Neural cell (in vitro differentiated cells): ENCODE data around the gene CEP192.

ENCODE experiments used
- CTCF ChIP-seq: fragments of 450-650 bp; IDR thresholded peaks from 2 replicates; pipeline ENCODE4 v1.5.1; 2014; ENCODE audit warnings: antibody characterized with exemption, mild to moderate bottlenecking, moderate library complexity; ENCODE audit not compliant: poor library complexity, severe bottlenecking
- EP300 ChIP-seq: fragments of 450-650 bp; conservative IDR thresholded peaks from 2 replicates; pipeline ENCODE4 v1.6.1; 2014; ENCODE audit warnings: antibody characterized with exemption, mild to moderate bottlenecking, moderate library complexity; ENCODE audit not compliant: poor library complexity, severe bottlenecking
- EZH2 ChIP-seq: fragments of 200-600, 300-800 bp; shearing (Covaris generic), sonication (generic); IDR thresholded peaks from 2 replicates; pipeline ENCODE4 v1.6.1; 2014; ENCODE audit warnings: antibody characterized with exemption, low read length, borderline replicate concordance, mild to moderate bottlenecking; ENCODE audit not compliant: insufficient read depth, poor library complexity, severe bottlenecking
- MXI1 ChIP-seq: fragments of 450-650 bp; conservative IDR thresholded peaks from 2 replicates; pipeline ENCODE4 v1.6.1; 2014; ENCODE audit warnings: antibody characterized with exemption, mild to moderate bottlenecking; ENCODE audit not compliant: poor library complexity, severe bottlenecking
- POLR2AphosphoS5 ChIP-seq: IDR thresholded peaks from 2 replicates; pipeline ENCODE4 v1.6.1; 2012
- RAD21 ChIP-seq: fragments of 450-650 bp; conservative IDR thresholded peaks from 2 replicates; pipeline ENCODE4 v1.6.1; 2014; ENCODE audit warnings: antibody characterized with exemption, mild to moderate bottlenecking, moderate library complexity

DNA sequence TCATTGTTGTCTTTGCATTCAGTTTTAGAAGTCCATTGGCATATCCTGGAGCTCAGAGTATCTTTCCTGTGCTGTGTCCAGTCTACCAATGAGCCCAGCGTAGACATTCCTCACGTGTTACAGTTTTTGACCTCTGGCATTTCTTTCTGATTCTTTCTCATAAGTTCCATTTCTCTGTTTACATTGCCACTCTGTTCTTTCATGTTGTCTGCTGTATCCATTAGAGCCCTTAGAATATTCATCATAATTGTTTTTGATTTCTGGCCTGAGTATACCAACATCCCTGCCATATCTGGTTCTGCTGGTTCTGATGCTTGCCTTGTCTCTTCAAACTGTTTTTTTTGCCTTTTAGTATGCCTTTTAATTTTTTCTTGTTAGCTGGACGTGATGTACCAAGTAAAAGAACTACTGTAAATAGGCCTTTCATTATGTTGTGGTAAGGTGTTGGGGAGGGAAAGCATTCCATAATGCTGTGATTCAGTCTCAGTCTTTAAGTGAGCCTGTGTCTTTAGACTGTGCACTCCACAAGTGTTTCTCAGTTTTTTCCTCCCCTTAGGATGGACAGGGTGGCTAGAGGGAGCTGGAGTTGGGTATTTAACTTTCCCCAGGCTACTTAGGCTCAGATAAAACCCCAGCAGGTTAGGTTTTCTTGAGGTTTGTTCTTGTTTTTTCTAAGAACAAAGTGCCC lies 35.6 kb downstream of the CEP192 start:
- TF ChIP-seq CTCF (no peak), EP300 (no peak), POLR2AphosphoS5 (no peak), EZH2 (no peak), MXI1 (no peak), RAD21 (no peak)
